ENCODE measurements around the gene CABS1. TPM values are rescaled to one million over a fixed set of nuclear protein-coding genes. Genes with fewer than 3 reads are reported as not detected.

Gene CABS1
- total and polyA plus RNA-seq, 3 experiments from 2014 or later = not detected

- no peaks in the 10 kb centered on the region for H3K4me1 ChIP-seq (ENCODE audit: insufficient read depth, low read length)
- no peaks in the 10 kb centered on the region for H3K9me3 ChIP-seq (ENCODE audit: low read length)
- Mint-ChIP-seq H3K36me3 (no peaks in the 10 kb centered on the region), H3K27me3 (no peaks in the 10 kb centered on the region), H3K9me3 (peaks cover 0 to 9% (median 4%) of the 10 kb centered on the region in 5 donors), H3K4me1 (no peaks in the 10 kb centered on the region), H3K4me3 (no peak overlapping the region), H3K27ac (no peak overlapping the region)
- CTCF ChIA-PET = interaction anchor here (1.0 kb wide), 1 partner anchor 9 kb away, joined by 4 read pairs; no protein-coding TSS in a partner anchor
- DNase-seq = no peak
- no peaks in the 10 kb centered on the region for H3K27me3 ChIP-seq (ENCODE audit: insufficient read depth, low read length, poor library complexity, severe bottlenecking)
- POLR2A ChIA-PET = no interaction called here
- no peaks in the 10 kb centered on the region for H3K36me3 ChIP-seq (ENCODE audit: insufficient read depth, low read length)
- H3K27ac ChIP-seq (ENCODE audit: low read depth, low read length) = no peak overlapping the region
- no peak overlapping the region for H3K4me3 ChIP-seq (ENCODE audit: low read length)
Observed at GRCh38 chr4:70306076-70306475, 28.7 kb upstream of the CABS1 start.

GRCh38 chr4:70313736-70314135, 21.0 kb upstream of the CABS1 start:
- ChIA-PET CTCF (no interaction called here), POLR2A (no interaction called here)
- no peaks in the 10 kb centered on the region for H3K9me3 ChIP-seq (ENCODE audit: low read length)
- H3K9me3 Mint-ChIP-seq = peaks cover 0 to 13% (median 3%) of the 10 kb centered on the region in 5 donors
- H3K36me3 ChIP-seq (ENCODE audit: insufficient read depth, low read length) = no peaks in the 10 kb centered on the region
- H3K4me1 Mint-ChIP-seq = no peaks in the 10 kb centered on the region
- no peaks in the 10 kb centered on the region for H3K27me3 ChIP-seq (ENCODE audit: insufficient read depth, low read length, poor library complexity, severe bottlenecking)
- DNase-seq = no peak
- no peaks in the 10 kb centered on the region for H3K4me1 ChIP-seq (ENCODE audit: insufficient read depth, low read length)
- H3K4me3 Mint-ChIP-seq = no peak overlapping the region
- H3K27ac ChIP-seq (ENCODE audit: low read depth, low read length) = no peak overlapping the region
- H3K27ac Mint-ChIP-seq = no peak overlapping the region
- no peaks in the 10 kb centered on the region for H3K27me3 Mint-ChIP-seq
- no peak overlapping the region for H3K4me3 ChIP-seq (ENCODE audit: low read length)
- H3K36me3 Mint-ChIP-seq = no peaks in the 10 kb centered on the region

GRCh38 chr4:70315928-70316327, 18.9 kb upstream of the CABS1 start:
- Histone ChIP-seq H3K9me3 (ENCODE audit: low read length) (no peaks in the 10 kb centered on the region), H3K4me3 (ENCODE audit: low read length) (no peak overlapping the region), H3K36me3 (ENCODE audit: insufficient read depth, low read length) (no peaks in the 10 kb centered on the region), H3K4me1 (ENCODE audit: insufficient read depth, low read length) (no peaks in the 10 kb centered on the region), H3K27me3 (ENCODE audit: insufficient read depth, low read length, poor library complexity, severe bottlenecking) (no peaks in the 10 kb centered on the region), H3K27ac (ENCODE audit: low read depth, low read length) (no peak overlapping the region)
- H3K27me3 Mint-ChIP-seq = no peaks in the 10 kb centered on the region
- ChIA-PET POLR2A (no interaction called here), CTCF (no interaction called here)
- H3K4me1 Mint-ChIP-seq = no peaks in the 10 kb centered on the region
- H3K27ac Mint-ChIP-seq = no peak overlapping the region
- H3K9me3 Mint-ChIP-seq = peaks cover 0 to 4% (median 0%) of the 10 kb centered on the region in 5 donors
- H3K36me3 Mint-ChIP-seq = no peaks in the 10 kb centered on the region
- no peak for DNase-seq
- no peak overlapping the region for H3K4me3 Mint-ChIP-seq

- no peaks in the 10 kb centered on the region for H3K4me1 ChIP-seq (ENCODE audit: insufficient read depth, low read length)
- no peaks in the 10 kb centered on the region for H3K27me3 Mint-ChIP-seq
- peaks cover 0 to 4% (median 3%) of the 10 kb centered on the region in 5 donors for H3K9me3 Mint-ChIP-seq
- no peaks in the 10 kb centered on the region for H3K36me3 Mint-ChIP-seq
- H3K4me1 Mint-ChIP-seq = no peaks in the 10 kb centered on the region
- no peaks in the 10 kb centered on the region for H3K36me3 ChIP-seq (ENCODE audit: insufficient read depth, low read length)
- H3K27me3 ChIP-seq (ENCODE audit: insufficient read depth, low read length, poor library complexity, severe bottlenecking) = no peaks in the 10 kb centered on the region
- POLR2A ChIA-PET = no interaction called here
- no peaks in the 10 kb centered on the region for H3K9me3 ChIP-seq (ENCODE audit: low read length)
- no peak overlapping the region for H3K27ac Mint-ChIP-seq
- no peak overlapping the region for H3K27ac ChIP-seq (ENCODE audit: low read depth, low read length)
- no peak for DNase-seq
- CTCF ChIA-PET = no interaction called here
- H3K4me3 Mint-ChIP-seq = no peak overlapping the region
- no peak overlapping the region for H3K4me3 ChIP-seq (ENCODE audit: low read length)
Observed at GRCh38 chr4:70326052-70326451, 8.7 kb upstream of the CABS1 start.

GRCh38 chr4:70336043-70336442, 1.3 kb downstream of the CABS1 start:
- no peaks in the 10 kb centered on the region for H3K27me3 ChIP-seq (ENCODE audit: insufficient read depth, low read length, poor library complexity, severe bottlenecking)
- ChIA-PET CTCF (no interaction called here), POLR2A (no interaction called here)
- H3K4me3 ChIP-seq (ENCODE audit: low read length) = no peak overlapping the region
- H3K27ac ChIP-seq (ENCODE audit: low read depth, low read length) = no peak overlapping the region
- Mint-ChIP-seq H3K27ac (no peak overlapping the region), H3K27me3 (no peaks in the 10 kb centered on the region), H3K36me3 (no peaks in the 10 kb centered on the region), H3K9me3 (peaks cover 0 to 12% (median 0%) of the 10 kb centered on the region in 5 donors), H3K4me1 (no peaks in the 10 kb centered on the region), H3K4me3 (no peak overlapping the region)
- no peaks in the 10 kb centered on the region for H3K4me1 ChIP-seq (ENCODE audit: insufficient read depth, low read length)
- H3K9me3 ChIP-seq (ENCODE audit: low read length) = no peaks in the 10 kb centered on the region
- DNase-seq = no peak
- no peaks in the 10 kb centered on the region for H3K36me3 ChIP-seq (ENCODE audit: insufficient read depth, low read length)

- H3K27me3 ChIP-seq (ENCODE audit: insufficient read depth, low read length, poor library complexity, severe bottlenecking) = no peaks in the 10 kb centered on the region
- H3K4me1 ChIP-seq (ENCODE audit: insufficient read depth, low read length) = no peaks in the 10 kb centered on the region
- Mint-ChIP-seq H3K36me3 (no peaks in the 10 kb centered on the region), H3K4me3 (no peak overlapping the region), H3K27ac (no peak overlapping the region), H3K9me3 (peaks cover 0 to 15% (median 0%) of the 10 kb centered on the region in 5 donors), H3K4me1 (no peaks in the 10 kb centered on the region), H3K27me3 (no peaks in the 10 kb centered on the region)
- H3K4me3 ChIP-seq (ENCODE audit: low read length) = no peak overlapping the region
- H3K9me3 ChIP-seq (ENCODE audit: low read length) = no peaks in the 10 kb centered on the region
- CTCF ChIA-PET = no interaction called here
- POLR2A ChIA-PET = no interaction called here
- H3K27ac ChIP-seq (ENCODE audit: low read depth, low read length) = no peak overlapping the region
- no peak for DNase-seq
- H3K36me3 ChIP-seq (ENCODE audit: insufficient read depth, low read length) = no peaks in the 10 kb centered on the region
Observed at GRCh38 chr4:70337886-70338420, 3.2 kb downstream of the CABS1 start.

GRCh38 chr4:70356185-70356584, 21.4 kb downstream of the CABS1 start:
- no peaks in the 10 kb centered on the region for H3K36me3 ChIP-seq (ENCODE audit: insufficient read depth, low read length)
- Mint-ChIP-seq H3K4me3 (no peak overlapping the region), H3K27me3 (peaks cover 0 to 2% of the 10 kb centered on the region in 2 donors), H3K36me3 (peaks cover 0 to 4% (median 0%) of the 10 kb centered on the region in 3 donors), H3K9me3 (peaks cover 0 to 3% (median 2%) of the 10 kb centered on the region in 5 donors), H3K27ac (no peak overlapping the region), H3K4me1 (no peaks in the 10 kb centered on the region)
- no peaks in the 10 kb centered on the region for H3K4me1 ChIP-seq (ENCODE audit: insufficient read depth, low read length)
- CTCF ChIA-PET = no interaction called here
- H3K27ac ChIP-seq (ENCODE audit: low read depth, low read length) = no peak overlapping the region
- POLR2A ChIA-PET = no interaction called here
- no peak overlapping the region for H3K4me3 ChIP-seq (ENCODE audit: low read length)
- H3K27me3 ChIP-seq (ENCODE audit: insufficient read depth, low read length, poor library complexity, severe bottlenecking) = no peaks in the 10 kb centered on the region
- no peaks in the 10 kb centered on the region for H3K9me3 ChIP-seq (ENCODE audit: low read length)
- DNase-seq = no peak

GRCh38 chr4:70359115-70359661, 24.4 kb downstream of the CABS1 start:
- Mint-ChIP-seq H3K27me3 (peaks cover 0 to 2% of the 10 kb centered on the region in 2 donors), H3K27ac (no peak overlapping the region), H3K4me3 (no peak overlapping the region), H3K4me1 (no peaks in the 10 kb centered on the region), H3K9me3 (peaks cover 0 to 2% (median 0%) of the 10 kb centered on the region in 5 donors), H3K36me3 (no peaks in the 10 kb centered on the region)
- no peak overlapping the region for H3K27ac ChIP-seq (ENCODE audit: low read depth, low read length)
- ChIA-PET CTCF (no interaction called here), POLR2A (no interaction called here)
- no peak for DNase-seq
- H3K4me1 ChIP-seq (ENCODE audit: insufficient read depth, low read length) = no peaks in the 10 kb centered on the region
- H3K36me3 ChIP-seq (ENCODE audit: insufficient read depth, low read length) = no peaks in the 10 kb centered on the region
- H3K4me3 ChIP-seq (ENCODE audit: low read length) = no peak overlapping the region
- no peaks in the 10 kb centered on the region for H3K27me3 ChIP-seq (ENCODE audit: insufficient read depth, low read length, poor library complexity, severe bottlenecking)
- no peaks in the 10 kb centered on the region for H3K9me3 ChIP-seq (ENCODE audit: low read length)

All from CD8-positive, alpha-beta memory T cell (primary cell).